Measurements from ENCODE around the gene TAF1A.

The TAF1A gene

DNA sequence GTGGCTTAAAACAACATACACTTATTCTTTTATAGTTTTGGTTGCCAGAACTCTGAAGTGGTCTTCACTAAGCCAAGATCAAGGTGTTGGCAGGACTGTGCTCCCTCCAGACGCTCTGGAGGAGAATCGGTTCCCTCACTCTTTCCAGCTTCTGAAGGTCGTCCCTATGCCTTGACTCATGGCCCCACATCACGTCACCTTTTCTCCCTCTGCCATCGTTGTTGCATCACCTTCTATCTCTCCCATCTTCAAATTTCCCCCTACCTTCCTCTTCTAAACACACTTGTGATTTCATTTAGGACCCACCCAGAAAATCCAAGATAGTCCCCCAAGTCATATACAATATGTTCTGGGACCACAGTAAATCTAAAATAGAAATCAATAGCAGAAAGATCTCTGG is 54.3 kb downstream of the TAF1A start:
- no peak for DNase-seq (ENCODE audit: low read depth)

DNA sequence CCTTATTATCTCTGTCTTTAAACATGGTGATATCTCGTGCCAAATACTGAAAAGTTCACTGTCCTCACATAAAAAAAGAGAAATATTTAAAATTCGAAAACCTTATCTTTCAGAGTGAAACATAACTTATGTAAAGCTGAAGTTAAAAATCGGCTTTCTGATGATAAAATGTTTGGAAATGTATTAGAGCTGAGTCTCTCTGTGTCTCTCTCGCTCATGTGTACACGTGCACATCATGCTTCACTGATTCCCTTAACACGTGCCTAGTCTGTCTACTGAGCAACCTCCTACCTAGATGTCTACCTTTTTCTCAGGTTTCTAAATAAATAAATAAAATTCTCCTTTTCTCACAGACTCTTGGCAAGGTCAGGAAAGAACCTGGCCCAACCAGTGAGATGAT is 58.9 kb downstream of the TAF1A start:
- no peak for DNase-seq (ENCODE audit: low read depth)

GRCh38 chr1:222529916-222530315 is 59.8 kb downstream of the TAF1A start:
- DNase-seq (ENCODE audit: low read depth), result peak; percentile 50

DNA sequence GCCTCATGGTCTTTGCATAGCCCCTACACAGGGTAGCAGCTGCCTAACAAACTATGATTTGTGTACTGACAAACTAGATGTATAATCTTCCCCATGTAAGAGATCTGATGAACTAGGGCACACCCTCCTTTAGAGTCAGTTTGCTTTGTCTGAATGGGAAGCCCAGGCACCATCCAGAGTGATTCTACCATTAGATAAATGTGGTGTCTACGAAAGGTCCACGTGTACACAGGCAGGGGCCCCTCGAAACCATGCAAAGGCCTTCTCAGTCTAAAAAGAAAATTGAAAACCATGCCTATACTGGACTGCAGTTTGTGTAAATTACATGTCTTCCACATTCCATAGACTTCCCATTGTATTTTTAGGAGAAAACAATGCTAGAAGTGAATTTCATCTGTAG is 60.6 kb downstream of the TAF1A start:
- DNase-seq (ENCODE audit: low read depth), result no peak

DNA sequence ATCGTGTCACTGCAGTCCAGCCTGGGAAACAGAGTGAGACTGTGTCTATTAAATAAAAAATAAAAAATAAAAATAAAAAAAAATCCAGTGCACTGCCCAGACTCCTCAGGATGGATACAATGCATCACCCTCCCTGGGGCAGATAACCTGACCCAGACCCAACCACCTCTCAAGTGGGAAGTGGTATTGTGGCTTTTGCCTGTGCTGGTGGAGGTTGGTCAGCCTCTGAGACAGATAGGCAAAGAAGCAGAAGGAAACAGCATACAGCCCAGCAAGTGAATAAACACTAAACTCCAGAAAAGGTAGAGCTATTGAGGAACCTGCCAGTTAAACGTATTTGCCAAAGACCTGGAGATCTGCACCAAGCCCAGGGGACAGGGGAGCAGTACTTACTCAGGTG is 63.8 kb downstream of the TAF1A start:
- DNase-seq (ENCODE audit: low read depth), result no peak

GRCh38 chr1:222523852-222524251 is 65.9 kb downstream of the TAF1A start:
- peak; percentile 40 for DNase-seq (ENCODE audit: low read depth)

DNA sequence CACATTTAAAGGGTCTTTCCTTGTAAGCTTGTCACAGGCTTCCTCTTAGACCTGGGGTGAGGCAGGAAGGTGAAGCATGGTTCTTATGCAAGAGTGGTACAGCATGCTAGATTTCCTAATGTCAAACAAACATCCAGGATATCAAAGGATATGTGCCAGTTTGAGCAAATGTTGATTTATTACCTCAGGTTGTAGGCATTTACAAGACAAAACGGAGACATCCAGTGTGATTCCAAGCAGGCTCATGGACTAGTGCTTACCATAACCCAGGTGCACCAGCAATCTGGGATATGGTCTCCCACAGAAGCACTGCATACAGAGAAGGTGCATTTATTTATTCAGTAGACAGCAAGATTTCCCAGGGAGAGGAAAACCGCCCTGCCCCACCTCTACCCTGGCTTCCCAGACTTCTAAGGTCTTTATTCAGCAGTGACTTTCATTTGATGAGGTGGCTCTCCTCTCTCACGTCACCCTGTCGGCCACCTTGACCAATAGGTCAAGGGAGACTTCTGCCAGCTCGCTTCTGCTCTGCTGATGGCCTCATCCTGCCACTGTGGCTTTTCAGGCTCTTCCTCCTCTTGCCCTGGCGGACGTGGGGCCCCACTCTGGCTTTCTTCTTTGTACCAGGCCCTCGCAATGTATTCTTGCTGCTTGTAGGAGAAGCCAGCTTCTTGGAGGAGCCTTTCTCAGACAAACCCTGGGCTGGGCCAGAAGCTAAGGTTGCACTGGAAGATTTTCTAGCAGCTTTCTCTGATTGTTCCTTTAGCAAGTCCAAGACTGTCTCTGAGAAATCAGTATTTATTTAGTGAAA is 67.4 kb downstream of the TAF1A start:
- no peak for DNase-seq (ENCODE audit: low read depth)

GRCh38 chr1:222521299-222522104 is 68.2 kb downstream of the TAF1A start:
- no peak for DNase-seq (ENCODE audit: low read depth)
